ENCODE data around the gene ST7L. TPM values are rescaled to one million over a fixed set of nuclear protein-coding genes. Genes with fewer than 3 reads are reported as not detected.
"Not testable (repeated sequence)": the region's sequence is repeated elsewhere in the genome, so short reads cannot be mapped to it uniquely, and the experiment has no call there.

Gene ST7L
- total RNA-seq, 1 donor = 18.5 TPM

DNA sequence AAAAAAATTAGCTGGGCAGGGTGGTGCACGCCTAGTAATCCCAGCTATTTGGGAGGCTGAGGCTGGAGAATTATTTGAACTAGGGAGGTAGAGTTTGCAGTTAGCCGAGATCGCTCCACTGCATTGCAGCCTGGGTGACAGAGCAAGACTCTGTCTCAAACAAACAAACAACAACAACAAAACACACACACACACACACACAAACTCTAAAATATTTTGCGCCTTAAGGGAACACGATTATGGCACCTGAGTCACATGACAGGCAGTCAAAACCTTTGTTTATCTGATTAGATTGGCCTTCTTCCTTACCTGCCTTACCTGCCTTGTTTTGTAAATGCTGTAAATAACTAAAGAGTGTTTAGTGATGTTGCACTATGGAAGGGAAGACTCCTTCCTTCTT is 130.8 kb downstream of the ST7L start:
- Histone ChIP-seq H3K27ac (ENCODE audit: low read depth, low read length) (no peak overlapping the region), H3K79me2 (ENCODE audit: insufficient read depth, low read length) (no peaks in the 10 kb centered on the region), H3K4me2 (ENCODE audit: insufficient read depth, low read length) (no peak overlapping the region), H3K9me3 (ENCODE audit: low read depth, low read length) (no peaks in the 10 kb centered on the region), H3K4me1 (ENCODE audit: insufficient read depth, low read length) (no peaks in the 10 kb centered on the region), H3K36me3 (ENCODE audit: insufficient read depth, low read length) (no peaks in the 10 kb centered on the region), H2AFZ (ENCODE audit: low read length) (no peak overlapping the region), H3K27me3 (ENCODE audit: insufficient read depth, low read length) (no peaks in the 10 kb centered on the region), H3K4me3 (ENCODE audit: insufficient read depth, low read length) (no peak overlapping the region), H4K20me1 (ENCODE audit: insufficient read depth, low read length) (no peaks in the 10 kb centered on the region)
- TF ChIP-seq, protein P1, sequence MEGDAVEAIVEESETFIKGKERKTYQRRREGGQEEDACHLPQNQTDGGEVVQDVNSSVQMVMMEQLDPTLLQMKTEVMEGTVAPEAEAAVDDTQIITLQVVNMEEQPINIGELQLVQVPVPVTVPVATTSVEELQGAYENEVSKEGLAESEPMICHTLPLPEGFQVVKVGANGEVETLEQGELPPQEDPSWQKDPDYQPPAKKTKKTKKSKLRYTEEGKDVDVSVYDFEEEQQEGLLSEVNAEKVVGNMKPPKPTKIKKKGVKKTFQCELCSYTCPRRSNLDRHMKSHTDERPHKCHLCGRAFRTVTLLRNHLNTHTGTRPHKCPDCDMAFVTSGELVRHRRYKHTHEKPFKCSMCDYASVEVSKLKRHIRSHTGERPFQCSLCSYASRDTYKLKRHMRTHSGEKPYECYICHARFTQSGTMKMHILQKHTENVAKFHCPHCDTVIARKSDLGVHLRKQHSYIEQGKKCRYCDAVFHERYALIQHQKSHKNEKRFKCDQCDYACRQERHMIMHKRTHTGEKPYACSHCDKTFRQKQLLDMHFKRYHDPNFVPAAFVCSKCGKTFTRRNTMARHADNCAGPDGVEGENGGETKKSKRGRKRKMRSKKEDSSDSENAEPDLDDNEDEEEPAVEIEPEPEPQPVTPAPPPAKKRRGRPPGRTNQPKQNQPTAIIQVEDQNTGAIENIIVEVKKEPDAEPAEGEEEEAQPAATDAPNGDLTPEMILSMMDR (IDR thresholded peaks at IDR 0.05; ENCODE audit: extremely low read depth, low read depth, low read length) = no peak
- no peak for DNase-seq (ENCODE audit: insufficient read length, low spot score, missing footprints)

DNA sequence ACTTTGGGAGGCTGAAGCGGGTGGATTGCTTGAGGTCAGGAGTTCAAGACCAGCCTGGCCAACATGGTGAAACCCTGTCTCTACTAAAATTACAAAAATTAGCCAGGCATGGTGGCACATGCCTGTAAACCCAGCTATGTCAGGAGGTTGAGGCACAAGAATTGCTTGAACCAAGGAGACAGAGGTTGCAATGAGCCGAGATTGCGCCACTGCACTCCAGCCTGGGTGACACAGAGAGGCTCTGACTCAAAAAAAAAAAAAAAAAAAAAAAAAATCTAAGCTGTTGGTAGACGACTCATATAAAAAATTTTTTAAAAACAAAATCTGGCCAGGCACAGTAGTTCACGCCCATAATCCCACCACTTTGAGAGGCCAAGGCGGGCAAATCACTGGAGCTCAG is 131.3 kb downstream of the ST7L start:
- not testable (repeated sequence) for H3K36me3 ChIP-seq (ENCODE audit: insufficient read depth, low read length); DNase-seq (ENCODE audit: insufficient read length, low spot score, missing footprints); H3K4me1 ChIP-seq (ENCODE audit: insufficient read depth, low read length); H3K4me2 ChIP-seq (ENCODE audit: insufficient read depth, low read length); H3K27ac ChIP-seq (ENCODE audit: low read depth, low read length); H3K79me2 ChIP-seq (ENCODE audit: insufficient read depth, low read length); H3K27me3 ChIP-seq (ENCODE audit: insufficient read depth, low read length); H3K9me3 ChIP-seq (ENCODE audit: low read depth, low read length); H4K20me1 ChIP-seq (ENCODE audit: insufficient read depth, low read length); H2AFZ ChIP-seq (ENCODE audit: low read length); H3K4me3 ChIP-seq (ENCODE audit: insufficient read depth, low read length)

DNA sequence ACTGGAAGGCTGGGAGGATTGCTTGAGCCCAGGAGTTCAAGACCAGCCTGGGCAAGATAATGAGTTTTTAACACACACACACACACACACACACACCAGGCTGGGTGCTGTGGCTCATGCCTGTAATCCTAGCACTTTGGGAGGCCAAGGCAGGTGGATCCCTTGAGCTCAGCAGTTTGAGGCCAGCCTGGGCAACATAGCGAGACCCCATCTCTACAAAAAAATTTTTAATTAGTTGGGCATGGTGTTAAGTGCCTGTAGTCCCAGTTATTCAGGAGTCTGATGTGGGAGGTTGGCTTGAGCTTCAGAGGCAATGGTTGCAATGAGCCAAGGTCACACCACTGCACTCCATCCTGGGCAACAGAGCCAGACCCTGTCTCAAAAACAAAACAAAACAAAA is 132.9 kb downstream of the ST7L start:
- H4K20me1 ChIP-seq (ENCODE audit: insufficient read depth, low read length); H3K4me2 ChIP-seq (ENCODE audit: insufficient read depth, low read length); H3K79me2 ChIP-seq (ENCODE audit: insufficient read depth, low read length); H3K4me1 ChIP-seq (ENCODE audit: insufficient read depth, low read length); H3K27ac ChIP-seq (ENCODE audit: low read depth, low read length); H3K27me3 ChIP-seq (ENCODE audit: insufficient read depth, low read length); H3K9me3 ChIP-seq (ENCODE audit: low read depth, low read length); H3K36me3 ChIP-seq (ENCODE audit: insufficient read depth, low read length); H2AFZ ChIP-seq (ENCODE audit: low read length); DNase-seq (ENCODE audit: insufficient read length, low spot score, missing footprints); H3K4me3 ChIP-seq (ENCODE audit: insufficient read depth, low read length): not testable (repeated sequence)

DNA sequence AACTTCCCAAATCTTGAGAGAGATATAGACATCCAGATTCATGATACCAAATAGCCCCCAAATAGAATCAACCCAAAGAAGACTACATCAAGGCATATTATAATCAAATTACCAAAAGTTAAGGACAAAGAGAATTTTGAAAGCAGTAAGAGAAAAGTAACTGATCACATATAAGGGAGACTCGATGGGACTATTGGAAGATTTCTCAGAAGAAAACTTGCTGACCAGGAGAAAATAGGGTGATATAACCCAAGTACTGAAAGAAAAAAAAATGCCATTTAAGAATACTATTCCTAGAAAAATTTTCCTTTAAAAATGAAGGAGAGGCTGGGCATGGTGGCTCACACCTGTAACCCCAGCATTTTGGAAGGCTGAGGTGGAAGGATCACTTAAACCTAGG is 140.6 kb downstream of the ST7L start:
- Histone ChIP-seq H3K79me2 (ENCODE audit: insufficient read depth, low read length) (no peaks in the 10 kb centered on the region), H3K27ac (ENCODE audit: low read depth, low read length) (no peak overlapping the region), H3K4me2 (ENCODE audit: insufficient read depth, low read length) (no peak overlapping the region), H3K4me1 (ENCODE audit: insufficient read depth, low read length) (no peaks in the 10 kb centered on the region), H4K20me1 (ENCODE audit: insufficient read depth, low read length) (no peaks in the 10 kb centered on the region), H2AFZ (ENCODE audit: low read length) (no peak overlapping the region), H3K4me3 (ENCODE audit: insufficient read depth, low read length) (no peak overlapping the region), H3K27me3 (ENCODE audit: insufficient read depth, low read length) (no peaks in the 10 kb centered on the region), H3K9me3 (ENCODE audit: low read depth, low read length) (peaks cover 6% of the 10 kb centered on the region), H3K36me3 (ENCODE audit: insufficient read depth, low read length) (no peaks in the 10 kb centered on the region)
- TF ChIP-seq, protein P1 (IDR thresholded peaks at IDR 0.05; ENCODE audit: extremely low read depth, low read depth, low read length) = no peak
- no peak for DNase-seq (ENCODE audit: insufficient read length, low spot score, missing footprints)

DNA sequence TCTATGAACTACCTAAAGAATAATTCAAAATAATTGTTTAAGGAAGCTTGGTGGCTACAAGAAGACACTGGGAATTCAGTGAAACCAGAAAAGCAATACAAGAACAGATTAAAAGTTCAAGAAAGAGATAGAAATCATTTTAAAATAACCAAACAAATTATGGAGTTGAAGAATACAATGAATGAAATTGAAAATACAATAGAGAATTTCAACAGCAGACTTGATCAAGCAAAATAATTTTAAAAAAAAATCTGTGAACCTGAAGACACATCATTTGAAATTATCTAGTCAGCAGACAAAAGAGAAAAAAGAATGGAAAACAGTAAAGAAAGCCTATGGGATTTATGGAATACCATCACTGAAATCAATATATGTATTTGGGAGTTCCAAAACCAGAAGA is 141.4 kb downstream of the ST7L start:
- no peak for DNase-seq (ENCODE audit: insufficient read length, low spot score, missing footprints)
- TF ChIP-seq, protein P1 (IDR thresholded peaks at IDR 0.05; ENCODE audit: extremely low read depth, low read depth, low read length) = no peak

More for the DNA sequence above, 141.4 kb downstream of the ST7L start:
- Histone ChIP-seq H3K4me2 (ENCODE audit: insufficient read depth, low read length) (no peak overlapping the region), H3K79me2 (ENCODE audit: insufficient read depth, low read length) (no peaks in the 10 kb centered on the region), H4K20me1 (ENCODE audit: insufficient read depth, low read length) (no peaks in the 10 kb centered on the region), H3K27me3 (ENCODE audit: insufficient read depth, low read length) (no peaks in the 10 kb centered on the region), H2AFZ (ENCODE audit: low read length) (no peak overlapping the region), H3K27ac (ENCODE audit: low read depth, low read length) (no peak overlapping the region), H3K4me3 (ENCODE audit: insufficient read depth, low read length) (no peak overlapping the region), H3K36me3 (ENCODE audit: insufficient read depth, low read length) (no peaks in the 10 kb centered on the region), H3K4me1 (ENCODE audit: insufficient read depth, low read length) (no peaks in the 10 kb centered on the region), H3K9me3 (ENCODE audit: low read depth, low read length) (peaks cover 6% of the 10 kb centered on the region)

Small RNAs within 50 kb of the gene (small RNA-seq; reads per million reads assigned to genes)
- not detected for gene RNU7-70P

Other genes starting within 250 kb of the ST7L start
- 29.5 and 32.2 TPM in 2 replicates for gene CTTNBP2NL, start 222.9 kb downstream of the ST7L start, total RNA-seq
- 1.5 and 2.2 TPM in 2 replicates for gene WNT2B, start 110.2 kb downstream of the ST7L start, total RNA-seq
- 159 and 180 TPM in 2 replicates for gene CAPZA1, start 691 bp upstream of the ST7L start, total RNA-seq
- 35.1 and 38.7 TPM in 2 replicates for gene MOV10, start 55.5 kb upstream of the ST7L start, total RNA-seq
- gene RHOC, start 88.0 kb upstream of the ST7L start, total RNA-seq = 276 and 325 TPM in 2 replicates
- 0.59 and 1.1 TPM in 2 replicates for gene PPM1J, start 96.2 kb upstream of the ST7L start, total RNA-seq

Measured in osteoblast (primary cell).